NOMO-1 treated with DMSO at 0.1 percent for 48 hours (cell line): ENCODE data around the gene RERG.

ENCODE experiments used
- DNase-seq: peaks from one replicate; lab custom pipeline; 2025; ENCODE audit not compliant: unreplicated experiment; lab: John Stamatoyannopoulos, UW

The RERG gene

GRCh38 chr12:15192720-15193119 is 28.5 kb downstream of the RERG start:
- no peak for DNase-seq

- DNase-seq, result no peak
These were observed 33.1 kb downstream of the RERG start for GRCh38 chr12:15188127-15188526.

GRCh38 chr12:15186597-15186996 is 34.6 kb downstream of the RERG start:
- DNase-seq, result no peak

GRCh38 chr12:15184484-15184883 is 36.7 kb downstream of the RERG start:
- no peak for DNase-seq

- DNase-seq, result no peak
These were observed 37.4 kb downstream of the RERG start for GRCh38 chr12:15183821-15184220.

- no peak for DNase-seq
These were observed 40.1 kb downstream of the RERG start for GRCh38 chr12:15181017-15181683.

- DNase-seq, result no peak
These were observed 40.9 kb downstream of the RERG start for GRCh38 chr12:15180325-15180724.

- DNase-seq, result no peak
These were observed 41.5 kb downstream of the RERG start for GRCh38 chr12:15179672-15180071.

GRCh38 chr12:15173142-15173541 is 48.1 kb downstream of the RERG start:
- DNase-seq, result no peak

GRCh38 chr12:15172060-15172822 is 49.0 kb downstream of the RERG start:
- DNase-seq, result no peak

- DNase-seq, result no peak
These were observed 50.1 kb downstream of the RERG start for GRCh38 chr12:15171012-15171655.

- DNase-seq, result no peak
These were observed 53.1 kb downstream of the RERG start for GRCh38 chr12:15168026-15168678.

GRCh38 chr12:15165012-15165659 is 56.1 kb downstream of the RERG start:
- DNase-seq, result no peak

- no peak for DNase-seq
These were observed 57.9 kb downstream of the RERG start for GRCh38 chr12:15163030-15163976.

GRCh38 chr12:15158083-15158482 is 63.1 kb downstream of the RERG start:
- no peak for DNase-seq

- no peak for DNase-seq
These were observed 63.9 kb downstream of the RERG start for GRCh38 chr12:15157269-15157671.

- DNase-seq, result no peak
These were observed 65.9 kb downstream of the RERG start for GRCh38 chr12:15155271-15155670.

- no peak for DNase-seq
These were observed 67.1 kb downstream of the RERG start for GRCh38 chr12:15154103-15154502.

GRCh38 chr12:15152868-15153267 is 68.3 kb downstream of the RERG start:
- no peak for DNase-seq

GRCh38 chr12:15152456-15152855 is 68.8 kb downstream of the RERG start:
- DNase-seq, result no peak
